Thoracic aorta (tissue), 2 donors: ENCODE data around the gene PRODH. TPM values are rescaled to one million over a fixed set of nuclear protein-coding genes. Genes with fewer than 3 reads are reported as not detected.

Experiments
- ATAC-seq: fragments of 150-250 bp; one replicate; pipeline ENCODE4 v1.8.0; 2017; ENCODE audit warnings: low read depth; ENCODE audit not compliant: insufficient number of reproducible peaks, low FRiP score
- DNase-seq: peaks from one replicate; pipeline ENCODE4 v3.0.0-alpha.2; 2020; ENCODE audit warnings: low spot score
- H3K27ac ChIP-seq, 2 donors: fragments of 200-600 bp; sonication (generic); 1 replicate in 1 of 2; 2 replicates in 1 of 2; pipeline ENCODE4 v1.5.1; 2016; ENCODE audit warnings: mild to moderate bottlenecking in 2 of 2, moderate library complexity in 2 of 2
- H3K27me3 ChIP-seq: fragments of 200-600 bp; sonication (generic); replicated peaks from 2 replicates; pipeline ENCODE4 v1.6.0; 2016; ENCODE audit warnings: mild to moderate bottlenecking; ENCODE audit not compliant: insufficient read depth
- H3K36me3 ChIP-seq: fragments of 200-600 bp; sonication (generic); one replicate; pipeline ENCODE4 v1.5.1; 2016
- H3K4me1 ChIP-seq, 2 donors: fragments of 200-600 bp; sonication (generic); 1 replicate in 1 of 2; 2 replicates in 1 of 2; pipeline versions ENCODE4 v1.5.1 to v1.6.0; 2016; ENCODE audit warnings: low read depth in 2 of 2, mild to moderate bottlenecking in 1 of 2; ENCODE audit not compliant: control insufficient read depth in 1 of 2
- H3K4me3 ChIP-seq: fragments of 200-600 bp; sonication (generic); 2 replicates; pipeline ENCODE4 v1.5.1; 2016; ENCODE audit warnings: mild to moderate bottlenecking
- H3K9me3 ChIP-seq: fragments of 200-600 bp; sonication (generic); 2 replicates; pipeline ENCODE4 v1.5.1; 2016
- total RNA-seq, 2 donors: library from RNA; depleted of rRNA; stranded (reverse); fragments of >200 nt; gene quantifications; one replicate each; pipeline versions ENCODE4 v1.1.0 to v1.2.3, GENCODE V29; 2016
- TF ChIP-seq, protein P1 (sequence below): fragments of 200-600 bp; sonication (generic); IDR thresholded peaks from one replicate; pipeline ENCODE4 v1.5.1; 2019; ENCODE audit warnings: antibody characterized with exemption

The PRODH gene
- total RNA-seq, 2 donors from 2014 or later, result 7.5 to 16.0 TPM

DNA sequence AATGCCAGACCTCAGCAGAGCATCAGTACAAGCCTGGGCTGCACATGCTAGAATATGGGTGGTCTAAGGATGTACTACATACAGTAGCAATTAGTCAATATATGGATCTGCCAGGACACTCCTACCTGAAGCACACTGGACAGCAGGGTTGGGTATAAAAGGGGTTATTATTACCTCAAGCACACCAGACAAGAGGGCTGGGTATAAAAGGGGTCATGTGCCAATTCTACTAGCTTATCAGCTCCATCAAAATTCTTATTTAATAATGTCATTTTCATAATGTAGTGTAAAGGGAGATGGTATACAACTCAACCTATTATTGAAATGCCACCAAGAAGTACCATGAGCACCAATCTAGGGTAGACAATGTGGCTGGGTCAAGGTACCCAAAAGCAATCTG, 44.7 kb upstream of the PRODH start:
- no peak for ATAC-seq
- Histone ChIP-seq H3K9me3 (peaks cover 4% of the 10 kb centered on the region), H3K4me1 (no peaks in the 10 kb centered on the region), H3K36me3 (no peaks in the 10 kb centered on the region), H3K27ac (no peak overlapping the region), H3K27me3 (no peaks in the 10 kb centered on the region), H3K4me3 (no peak overlapping the region)
- no peak for DNase-seq
- TF ChIP-seq, protein P1, sequence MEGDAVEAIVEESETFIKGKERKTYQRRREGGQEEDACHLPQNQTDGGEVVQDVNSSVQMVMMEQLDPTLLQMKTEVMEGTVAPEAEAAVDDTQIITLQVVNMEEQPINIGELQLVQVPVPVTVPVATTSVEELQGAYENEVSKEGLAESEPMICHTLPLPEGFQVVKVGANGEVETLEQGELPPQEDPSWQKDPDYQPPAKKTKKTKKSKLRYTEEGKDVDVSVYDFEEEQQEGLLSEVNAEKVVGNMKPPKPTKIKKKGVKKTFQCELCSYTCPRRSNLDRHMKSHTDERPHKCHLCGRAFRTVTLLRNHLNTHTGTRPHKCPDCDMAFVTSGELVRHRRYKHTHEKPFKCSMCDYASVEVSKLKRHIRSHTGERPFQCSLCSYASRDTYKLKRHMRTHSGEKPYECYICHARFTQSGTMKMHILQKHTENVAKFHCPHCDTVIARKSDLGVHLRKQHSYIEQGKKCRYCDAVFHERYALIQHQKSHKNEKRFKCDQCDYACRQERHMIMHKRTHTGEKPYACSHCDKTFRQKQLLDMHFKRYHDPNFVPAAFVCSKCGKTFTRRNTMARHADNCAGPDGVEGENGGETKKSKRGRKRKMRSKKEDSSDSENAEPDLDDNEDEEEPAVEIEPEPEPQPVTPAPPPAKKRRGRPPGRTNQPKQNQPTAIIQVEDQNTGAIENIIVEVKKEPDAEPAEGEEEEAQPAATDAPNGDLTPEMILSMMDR, result no peak

GRCh38 chr22:18979957-18980356, 43.9 kb upstream of the PRODH start:
- Histone ChIP-seq H3K27me3 (no peaks in the 10 kb centered on the region), H3K4me3 (no peak overlapping the region), H3K4me1 (no peaks in the 10 kb centered on the region), H3K27ac (no peak overlapping the region), H3K36me3 (no peaks in the 10 kb centered on the region), H3K9me3 (peaks cover 4% of the 10 kb centered on the region)
- DNase-seq (no peak), ATAC-seq (no peak)
- TF ChIP-seq, protein P1, result no peak

DNA sequence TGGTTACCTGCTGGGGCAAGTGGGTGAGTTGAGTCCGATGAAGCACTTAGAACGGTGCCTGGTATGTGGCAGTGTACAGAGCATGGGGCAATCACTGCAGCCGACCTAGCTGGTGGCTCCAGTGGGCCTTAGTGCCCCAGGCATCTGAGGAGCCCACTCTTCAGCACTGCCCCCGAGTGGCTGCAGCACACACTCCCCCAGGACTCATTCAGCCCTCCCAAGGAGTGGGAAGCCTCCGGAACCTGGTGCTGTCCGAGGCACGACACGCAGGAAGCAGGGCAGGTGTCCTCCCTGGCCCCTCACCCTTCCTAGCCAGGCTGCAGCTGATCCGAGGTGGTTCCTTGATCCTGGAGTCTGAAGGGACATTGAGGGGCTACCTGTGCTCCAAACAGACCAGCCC, 42.4 kb upstream of the PRODH start:
- H3K36me3 ChIP-seq, result no peaks in the 10 kb centered on the region
- no peaks in the 10 kb centered on the region for H3K4me1 ChIP-seq
- H3K27ac ChIP-seq, result no peak overlapping the region
- ATAC-seq (no peak), DNase-seq (no peak)
- peaks cover 4% of the 10 kb centered on the region for H3K9me3 ChIP-seq
- H3K27me3 ChIP-seq, result no peaks in the 10 kb centered on the region
- TF ChIP-seq, protein P1, result no peak
- H3K4me3 ChIP-seq, result no peak overlapping the region

DNA sequence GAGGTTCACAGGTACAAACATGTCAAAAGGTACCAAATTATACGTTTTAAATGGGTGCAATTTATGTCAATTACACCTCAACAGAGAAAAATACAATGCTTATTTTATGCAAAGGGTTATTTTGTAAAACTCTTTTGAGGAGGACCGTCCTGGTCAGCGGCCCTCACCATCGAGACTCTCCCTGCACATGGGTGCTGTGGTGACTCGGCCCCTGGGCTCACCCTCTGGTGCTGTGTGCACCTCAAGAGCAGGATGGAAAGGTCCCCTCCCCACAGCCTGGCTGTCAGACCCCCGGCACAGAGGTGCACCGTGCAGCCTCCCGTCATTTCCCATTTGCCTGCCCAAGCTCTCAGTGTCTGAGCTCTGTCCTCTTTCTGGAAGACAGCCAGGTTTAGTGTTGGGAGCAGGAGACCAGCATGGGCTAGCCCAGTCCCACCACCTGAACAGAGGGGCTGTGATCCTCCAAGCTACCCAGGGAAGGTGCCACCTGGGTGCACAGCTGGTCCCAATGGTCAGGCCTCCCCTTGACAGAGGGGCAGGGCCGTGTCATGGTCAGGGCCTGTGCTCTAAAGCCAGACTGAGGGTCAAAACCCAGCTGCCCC, 41.8 kb upstream of the PRODH start:
- Histone ChIP-seq H3K27me3 (no peaks in the 10 kb centered on the region), H3K4me1 (no peaks in the 10 kb centered on the region), H3K36me3 (no peaks in the 10 kb centered on the region), H3K27ac (no peak overlapping the region), H3K9me3 (peaks cover 4% of the 10 kb centered on the region), H3K4me3 (no peak overlapping the region)
- TF ChIP-seq, protein P1, result no peak
- ATAC-seq (no peak), DNase-seq (no peak)

- no peaks in the 10 kb centered on the region for H3K4me1 ChIP-seq
- H3K4me3 ChIP-seq, result no peak overlapping the region
- H3K36me3 ChIP-seq, result no peaks in the 10 kb centered on the region
- TF ChIP-seq, protein P1, result no peak
- no peak overlapping the region for H3K27ac ChIP-seq
- ATAC-seq, result no peak
- peaks cover 4% of the 10 kb centered on the region for H3K9me3 ChIP-seq
- DNase-seq, result no peak
- H3K27me3 ChIP-seq, result no peaks in the 10 kb centered on the region
Measured at GRCh38 chr22:18976197-18976751, 40.2 kb upstream of the PRODH start.
